Stimulated activated CD4-positive, alpha-beta T cell treated with anti-CD3 and anti-CD28 coated beads, Interleukin-4, amount 100 ng/mL, for 48 hours (primary cell): ENCODE data around the gene MYO5C.
A peak's percentile ranks its signal among the peaks of the same experiment; 100 is the strongest.

Experiments
- DNase-seq, 2 donors: peaks; one replicate each; pipeline ENCODE4 v3.0.0-alpha.2; 2020; ENCODE audit warnings: low read depth in 2 of 2

MYO5C gene, protein sequence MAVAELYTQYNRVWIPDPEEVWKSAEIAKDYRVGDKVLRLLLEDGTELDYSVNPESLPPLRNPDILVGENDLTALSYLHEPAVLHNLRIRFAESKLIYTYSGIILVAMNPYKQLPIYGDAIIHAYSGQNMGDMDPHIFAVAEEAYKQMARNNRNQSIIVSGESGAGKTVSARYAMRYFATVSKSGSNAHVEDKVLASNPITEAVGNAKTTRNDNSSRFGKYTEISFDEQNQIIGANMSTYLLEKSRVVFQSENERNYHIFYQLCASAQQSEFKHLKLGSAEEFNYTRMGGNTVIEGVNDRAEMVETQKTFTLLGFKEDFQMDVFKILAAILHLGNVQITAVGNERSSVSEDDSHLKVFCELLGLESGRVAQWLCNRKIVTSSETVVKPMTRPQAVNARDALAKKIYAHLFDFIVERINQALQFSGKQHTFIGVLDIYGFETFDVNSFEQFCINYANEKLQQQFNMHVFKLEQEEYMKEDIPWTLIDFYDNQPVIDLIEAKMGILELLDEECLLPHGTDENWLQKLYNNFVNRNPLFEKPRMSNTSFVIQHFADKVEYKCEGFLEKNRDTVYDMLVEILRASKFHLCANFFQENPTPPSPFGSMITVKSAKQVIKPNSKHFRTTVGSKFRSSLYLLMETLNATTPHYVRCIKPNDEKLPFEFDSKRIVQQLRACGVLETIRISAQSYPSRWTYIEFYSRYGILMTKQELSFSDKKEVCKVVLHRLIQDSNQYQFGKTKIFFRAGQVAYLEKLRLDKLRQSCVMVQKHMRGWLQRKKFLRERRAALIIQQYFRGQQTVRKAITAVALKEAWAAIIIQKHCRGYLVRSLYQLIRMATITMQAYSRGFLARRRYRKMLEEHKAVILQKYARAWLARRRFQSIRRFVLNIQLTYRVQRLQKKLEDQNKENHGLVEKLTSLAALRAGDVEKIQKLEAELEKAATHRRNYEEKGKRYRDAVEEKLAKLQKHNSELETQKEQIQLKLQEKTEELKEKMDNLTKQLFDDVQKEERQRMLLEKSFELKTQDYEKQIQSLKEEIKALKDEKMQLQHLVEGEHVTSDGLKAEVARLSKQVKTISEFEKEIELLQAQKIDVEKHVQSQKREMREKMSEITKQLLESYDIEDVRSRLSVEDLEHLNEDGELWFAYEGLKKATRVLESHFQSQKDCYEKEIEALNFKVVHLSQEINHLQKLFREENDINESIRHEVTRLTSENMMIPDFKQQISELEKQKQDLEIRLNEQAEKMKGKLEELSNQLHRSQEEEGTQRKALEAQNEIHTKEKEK (N-terminal part only)

DNA sequence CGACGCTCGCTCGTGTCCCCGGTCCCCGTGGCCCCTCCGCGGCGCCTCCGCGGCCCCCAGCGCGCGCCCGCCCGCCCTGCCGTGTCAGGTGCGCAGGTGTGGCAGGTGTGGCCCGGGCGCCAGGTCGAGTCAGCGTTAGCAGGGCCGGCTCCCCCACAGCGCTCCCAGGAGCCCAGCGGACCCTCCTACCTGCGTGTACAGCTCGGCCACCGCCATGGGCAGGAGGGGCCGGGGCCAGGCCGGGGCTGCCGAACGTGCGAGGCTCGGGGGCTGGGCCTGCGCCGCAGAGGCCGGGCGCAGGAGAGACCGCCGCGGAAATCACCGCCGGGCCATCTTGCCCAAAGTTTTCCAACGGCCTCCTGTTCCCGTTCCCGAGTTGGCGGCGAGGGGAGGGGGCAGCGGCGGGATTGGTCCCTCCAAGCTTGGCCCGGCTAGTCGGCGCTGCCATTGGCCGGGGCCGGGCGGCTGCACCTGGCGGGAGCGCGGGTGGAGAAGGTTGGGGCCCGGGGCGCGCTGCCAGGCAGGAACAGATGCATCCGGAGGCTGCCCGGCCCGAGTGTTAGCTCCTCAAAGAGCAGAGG lies at the start of gene MYO5C:
TSS of gene MYO5C (minus strand) at position 384 of the 581 bp plus-strand sequence. CDS start at position 216, 168 bp downstream.
- no peak for DNase-seq

DNA sequence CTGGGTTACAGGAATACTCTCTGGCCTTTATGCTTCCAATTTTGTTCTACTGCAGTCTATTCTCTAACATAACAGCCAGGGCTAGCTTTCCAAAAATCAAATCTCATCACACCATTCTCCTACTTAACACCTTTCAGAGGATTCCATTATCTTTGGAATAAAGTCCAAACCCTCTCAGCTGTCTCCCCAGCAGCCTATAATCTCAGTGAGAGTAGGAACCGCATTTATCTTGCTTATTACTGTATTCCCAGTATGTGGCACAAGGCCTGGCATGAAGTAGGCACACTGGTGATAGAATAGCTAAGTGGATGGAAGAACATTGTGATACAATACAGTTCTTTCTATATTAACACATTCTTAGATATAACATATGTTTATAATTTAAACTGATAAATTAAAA lies 49.0 kb upstream of the MYO5C start:
- DNase-seq = no peak

DNA sequence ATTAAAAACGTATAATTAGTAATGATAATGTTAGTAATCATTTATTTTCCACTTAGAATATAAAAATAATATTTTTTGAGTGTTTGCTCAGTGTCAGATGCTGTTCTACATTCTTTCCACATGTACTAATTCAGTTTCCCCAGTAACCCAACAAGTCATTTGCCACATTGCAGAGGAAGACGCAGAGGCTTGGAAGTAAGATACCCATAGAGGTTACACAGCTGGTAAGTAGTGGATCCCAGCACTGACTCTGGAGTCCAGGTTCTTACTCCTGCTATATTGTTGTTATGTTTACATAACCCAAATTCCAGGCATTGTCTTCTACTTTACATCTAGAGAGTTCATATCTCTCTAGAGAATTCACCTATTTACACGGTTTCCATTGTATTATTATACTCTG lies 48.2 kb upstream of the MYO5C start:
- no peak for DNase-seq

DNA sequence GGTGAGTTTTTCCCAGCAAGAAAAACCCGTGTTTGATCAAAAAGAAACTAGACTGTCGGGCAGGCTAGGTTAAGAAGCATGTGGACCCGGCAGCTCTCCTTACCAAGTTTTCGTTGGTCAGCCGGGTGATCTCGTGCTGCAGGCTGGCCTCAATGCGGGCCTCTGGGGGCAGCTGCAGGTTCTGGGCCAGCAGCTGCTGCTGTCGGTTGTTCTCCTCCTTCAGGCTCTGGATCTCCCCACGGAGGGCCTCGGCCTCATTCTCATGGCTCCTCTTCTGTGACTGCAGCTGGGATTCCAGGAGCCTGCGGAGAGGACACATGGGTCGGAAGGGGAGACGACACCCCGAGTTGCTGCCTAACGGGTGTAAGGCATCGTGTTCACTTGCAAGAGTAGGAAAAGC lies 44.5 kb upstream of the MYO5C start:
- no peak for DNase-seq

DNA sequence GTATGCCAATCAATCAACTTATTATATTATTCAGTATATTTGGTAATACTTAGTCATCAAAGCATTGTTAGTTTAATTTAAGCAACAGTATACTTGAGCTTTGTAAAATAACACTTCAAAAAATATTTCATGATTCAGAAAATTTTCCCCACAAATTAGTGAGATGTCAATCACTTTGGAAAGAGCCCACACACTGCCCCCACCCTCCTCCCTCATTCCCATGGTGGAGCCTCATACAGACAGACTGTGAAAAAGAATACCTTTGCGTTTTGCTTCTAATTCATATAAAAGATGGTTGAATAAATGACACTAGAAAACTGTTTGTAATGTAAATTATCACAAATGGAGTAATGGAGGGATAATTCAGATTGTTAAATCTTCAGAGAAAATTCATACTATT lies 43.3 kb upstream of the MYO5C start:
- DNase-seq = no peak

DNA sequence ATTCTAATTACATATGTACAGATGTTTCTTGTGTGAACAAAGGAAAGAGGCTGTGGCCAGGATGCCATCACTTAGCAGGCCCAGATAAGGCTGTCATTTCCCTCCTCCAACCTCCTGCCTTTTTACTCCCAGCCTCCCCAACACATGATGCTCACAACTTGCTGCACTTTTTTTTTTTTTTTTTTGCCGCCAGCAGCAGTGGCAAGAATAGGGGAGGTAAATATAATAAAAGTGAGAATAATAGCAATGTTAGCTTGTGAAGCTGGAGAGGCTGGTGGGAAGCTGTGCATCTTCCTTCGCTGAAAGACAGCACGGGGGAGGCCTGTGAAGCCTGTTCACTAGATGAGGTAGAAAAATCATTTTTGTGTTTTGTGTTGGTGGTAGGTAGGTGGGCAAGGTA lies 42.5 kb upstream of the MYO5C start:
- no peak for DNase-seq

DNA sequence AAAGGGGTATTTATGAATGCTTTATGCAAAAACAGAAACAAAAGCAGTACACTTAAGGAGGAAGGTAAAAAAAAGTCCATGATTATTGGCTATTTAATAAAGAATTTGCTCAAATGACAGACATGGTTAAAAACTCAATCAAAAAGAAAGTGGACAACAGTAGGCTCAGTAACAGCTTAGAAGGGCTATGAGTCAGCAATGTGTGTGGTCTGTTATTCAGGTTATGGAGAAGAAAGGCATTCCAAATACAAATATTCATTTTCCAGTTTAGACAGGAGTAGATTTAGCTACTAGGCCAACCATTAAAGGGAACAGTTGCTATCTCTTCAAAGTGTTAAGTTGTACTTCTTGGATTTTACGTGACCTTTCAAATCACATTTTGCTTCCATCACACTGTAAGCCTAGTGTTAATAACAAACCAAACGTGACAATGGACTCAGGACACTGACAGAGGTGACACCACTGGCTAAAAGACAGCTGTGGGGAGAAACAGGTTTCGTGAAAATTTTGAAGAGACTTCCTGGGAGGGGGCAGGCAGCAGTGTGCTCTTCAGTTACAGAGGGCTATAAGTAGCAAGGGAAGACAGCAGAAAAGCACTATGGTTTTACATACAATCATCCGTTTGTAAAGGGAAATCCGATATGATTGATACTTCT lies 41.7 kb upstream of the MYO5C start:
- DNase-seq = no peak

DNA sequence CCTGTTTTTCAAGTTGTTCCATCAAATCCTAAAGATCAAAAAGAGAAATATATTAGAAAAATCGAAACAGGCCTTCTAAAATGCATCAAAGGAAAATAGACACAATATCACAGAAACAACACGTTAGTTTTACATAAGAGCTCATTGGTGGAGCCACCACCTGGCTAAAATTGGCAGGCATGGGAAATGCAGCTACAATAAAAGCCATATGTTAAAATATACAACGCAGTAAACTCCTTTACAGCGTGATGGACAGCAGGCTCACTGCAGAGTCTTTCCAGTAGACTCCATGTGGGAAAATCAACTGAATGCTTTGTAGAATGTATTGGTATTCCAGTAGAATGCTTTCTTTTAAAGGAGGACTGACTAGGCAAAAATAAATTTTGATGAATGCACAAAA lies 40.9 kb upstream of the MYO5C start:
- no peak for DNase-seq

DNA sequence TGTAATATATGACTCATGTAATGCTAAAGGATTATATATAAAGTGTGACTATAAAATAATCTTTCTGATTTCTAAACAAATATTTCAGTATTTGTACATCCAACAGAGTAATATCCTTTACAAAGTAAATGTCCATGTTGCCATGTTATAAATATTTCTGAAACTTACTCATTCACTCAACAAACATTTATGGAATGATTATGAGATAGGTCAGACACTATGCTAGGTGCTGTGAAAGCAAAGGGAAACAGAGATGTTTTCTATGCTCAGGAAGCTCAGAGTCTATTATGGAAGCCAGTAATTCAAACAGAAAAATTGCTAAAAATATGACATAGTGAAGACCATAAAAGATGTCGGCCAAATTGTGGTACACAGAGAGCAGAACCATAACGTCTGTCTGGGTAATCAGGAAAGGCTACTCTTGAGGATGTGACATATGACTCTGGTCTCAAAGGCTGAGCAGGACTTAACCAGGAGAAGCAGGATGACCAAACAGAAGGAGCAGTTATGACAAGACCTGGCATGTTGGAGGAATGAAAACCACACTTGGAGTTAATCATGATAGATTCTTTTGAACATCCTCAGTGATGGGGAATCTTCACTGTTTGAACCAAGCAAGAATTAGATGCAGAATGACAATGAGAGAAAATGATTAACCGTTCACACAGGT lies 39.0 kb upstream of the MYO5C start:
- DNase-seq = no peak

DNA sequence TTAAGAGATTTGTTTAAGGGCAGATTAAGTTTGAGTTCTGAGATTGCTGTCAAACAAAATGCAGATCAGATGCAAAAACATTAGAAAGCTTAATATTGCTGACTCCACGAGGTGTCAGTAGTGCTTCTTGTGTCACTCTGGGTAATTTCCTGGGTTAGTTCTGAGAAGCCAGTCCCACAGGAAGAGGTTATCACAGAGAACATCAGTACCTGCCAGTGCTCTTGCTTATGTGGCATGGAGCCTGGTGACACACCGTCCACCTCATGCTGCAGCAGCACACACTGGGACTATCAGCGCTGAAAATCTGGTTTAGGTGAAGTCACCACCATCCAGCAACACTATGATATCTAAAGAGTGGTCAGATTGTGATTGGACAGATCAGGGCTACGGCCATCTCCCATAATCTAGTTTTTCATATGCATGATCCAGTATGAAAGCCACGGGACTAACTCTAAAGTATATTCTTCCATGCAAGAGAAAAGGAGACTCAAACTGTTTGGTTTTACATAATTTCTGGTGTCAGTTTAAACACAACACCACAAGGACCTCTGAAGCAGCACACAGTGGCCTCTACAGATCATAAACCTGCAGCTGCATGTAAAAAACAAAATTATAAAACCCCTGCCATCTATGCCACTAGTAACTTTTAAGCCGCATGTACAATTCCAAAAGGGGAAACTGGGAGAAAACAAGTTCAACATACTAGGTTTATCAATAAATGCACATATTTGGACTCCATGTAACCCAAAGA lies 36.1 kb upstream of the MYO5C start:
- peak; percentile 12 to 30 for DNase-seq

DNA sequence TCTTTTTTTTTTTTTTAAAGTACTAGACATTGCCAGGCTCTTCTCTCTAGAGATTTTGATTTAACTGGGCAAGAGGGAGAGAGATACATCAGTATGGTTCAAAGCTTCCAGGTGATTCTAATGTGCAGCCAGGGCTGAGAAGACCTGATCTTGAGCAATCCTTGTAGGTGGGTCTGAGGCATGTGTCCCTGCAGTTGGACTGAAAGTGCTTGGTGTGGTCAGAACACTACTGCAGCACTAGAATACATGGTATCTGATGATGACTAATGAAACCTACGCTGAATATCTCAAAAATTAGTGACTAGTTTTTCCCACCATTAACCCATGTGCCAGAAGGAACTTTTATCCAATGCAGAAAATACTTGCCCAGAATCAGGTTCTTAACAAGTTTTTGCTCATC lies 34.4 kb upstream of the MYO5C start:
- no peak for DNase-seq

DNA sequence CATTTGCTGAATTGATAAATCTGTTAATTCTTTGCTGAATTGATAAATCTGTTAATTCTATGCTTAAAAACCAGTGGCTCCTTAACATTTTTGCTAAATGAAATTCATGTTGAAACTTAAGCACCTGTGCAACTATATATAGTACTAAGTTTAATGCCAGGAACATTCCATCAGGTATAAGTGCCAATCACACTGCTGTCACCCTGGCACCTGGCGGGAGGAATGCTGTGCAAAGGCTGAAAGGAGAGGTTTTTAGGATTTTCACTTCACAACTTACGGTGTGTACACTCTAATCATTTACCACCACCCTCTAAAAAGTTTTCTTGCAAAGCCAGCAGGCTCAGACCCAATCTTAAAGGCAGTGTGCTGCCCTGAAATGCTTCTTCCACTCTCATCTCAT lies 33.5 kb upstream of the MYO5C start:
- DNase-seq = no peak

DNA sequence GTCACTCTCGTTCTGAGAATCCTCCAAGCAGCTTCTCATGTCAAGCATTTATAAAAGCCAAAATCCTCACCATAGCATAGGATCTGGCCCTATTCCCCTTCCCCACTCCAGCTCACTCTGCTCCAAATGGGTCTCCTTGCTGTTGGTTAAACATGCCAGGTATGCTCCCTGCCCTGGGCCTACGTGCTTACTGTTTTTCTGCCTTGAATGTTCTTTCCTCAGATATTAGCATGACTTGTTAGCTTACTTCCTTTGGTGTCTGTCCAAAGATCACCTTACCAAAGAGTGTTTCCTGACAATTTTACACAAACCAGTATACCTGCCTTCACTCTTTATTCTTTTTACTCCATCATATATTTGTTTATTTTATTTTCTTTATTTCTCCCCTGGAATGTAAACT lies 33.1 kb upstream of the MYO5C start:
- DNase-seq = no peak

DNA sequence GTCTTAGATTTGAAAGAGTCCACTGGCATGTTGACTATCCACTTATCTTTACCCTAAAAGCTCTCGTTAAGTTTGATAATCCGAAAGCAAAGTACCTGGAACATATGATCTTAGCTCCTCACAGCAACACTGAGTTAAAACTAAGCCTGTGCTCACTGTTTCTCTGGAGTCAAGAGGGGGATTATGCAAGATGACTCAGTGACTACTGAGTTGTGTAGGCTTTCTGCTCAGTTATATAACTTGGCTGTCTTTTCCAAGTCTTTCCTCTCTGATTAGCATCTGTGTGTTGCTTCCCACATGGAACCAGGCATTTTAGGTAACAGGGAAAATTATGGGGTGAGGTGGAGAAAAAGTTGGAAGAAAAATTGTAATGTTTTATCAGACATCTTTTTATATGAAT lies 31.2 kb upstream of the MYO5C start:
- DNase-seq = no peak

DNA sequence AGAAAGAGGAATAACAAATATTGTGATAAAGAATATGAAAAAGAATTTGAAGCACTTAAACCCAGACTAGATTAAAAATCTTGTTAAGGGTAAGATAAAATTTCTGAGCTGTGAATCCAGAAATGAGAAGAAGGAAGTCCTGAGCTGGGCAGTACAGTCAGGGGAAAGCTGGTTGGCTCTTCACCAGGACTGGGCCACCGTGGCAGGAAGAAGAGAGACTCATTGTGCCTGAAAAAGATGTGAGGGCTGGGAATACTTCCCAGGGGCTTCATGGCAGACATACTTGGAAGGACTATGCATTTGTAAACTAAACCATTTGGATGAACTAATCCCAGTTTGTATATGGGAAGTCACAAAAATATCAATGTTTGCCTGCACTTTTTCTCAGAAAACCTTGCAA lies 28.5 kb upstream of the MYO5C start:
- no peak for DNase-seq

DNA sequence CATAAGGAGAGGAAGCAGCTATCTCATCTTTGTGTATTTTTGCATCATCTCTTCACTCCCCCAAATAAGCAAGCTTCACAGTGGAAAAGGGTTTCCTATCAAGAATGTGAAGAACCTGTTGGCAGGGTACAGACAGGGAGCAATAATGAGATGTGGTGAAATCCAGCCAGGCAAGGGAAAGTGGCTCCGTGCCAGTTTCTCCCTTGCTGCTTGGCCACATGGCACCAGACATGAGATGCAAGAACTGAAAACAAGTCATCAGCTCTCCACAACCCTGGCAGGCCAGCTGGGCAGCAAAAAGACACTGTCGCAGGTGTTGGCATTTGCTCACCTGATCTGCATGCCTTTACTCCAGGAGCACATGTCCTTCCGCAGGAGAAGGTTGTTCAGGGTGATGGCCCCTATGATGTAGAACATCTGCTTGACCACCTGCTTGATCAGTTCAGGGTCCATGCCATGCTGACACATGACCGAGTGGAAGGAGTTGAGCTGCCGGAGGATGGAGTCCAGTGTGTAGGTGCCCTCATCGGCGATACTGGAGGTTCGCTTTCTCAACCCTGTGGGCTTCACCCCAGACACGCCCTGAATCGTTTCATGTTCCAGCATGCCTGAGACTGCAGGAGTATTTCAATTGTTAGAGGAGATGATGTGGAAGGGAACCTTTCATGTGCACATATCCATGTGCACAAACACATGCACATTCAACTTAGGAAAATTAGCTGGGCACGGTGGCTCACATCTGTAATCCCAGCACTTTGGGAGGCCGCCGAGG lies 23.3 kb upstream of the MYO5C start:
- no peak for DNase-seq

DNA sequence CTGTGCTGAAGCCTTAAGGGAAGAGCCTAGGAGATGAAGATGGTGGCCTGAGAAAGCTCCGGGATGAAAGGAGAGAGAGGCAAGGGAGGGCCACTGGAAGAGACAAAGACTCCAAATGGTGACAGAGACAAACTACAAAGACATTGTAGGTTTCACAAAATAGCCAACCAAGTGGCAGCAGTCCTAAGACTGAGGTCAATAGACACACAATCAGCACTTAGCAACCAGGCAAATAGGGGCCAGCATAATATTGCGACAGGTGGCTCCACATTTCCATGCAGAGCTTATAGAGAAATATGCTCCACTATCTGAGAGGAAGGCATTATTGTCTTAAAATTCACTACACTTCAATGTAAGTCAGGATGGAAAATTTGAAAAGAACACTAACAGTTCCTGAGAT lies 22.1 kb upstream of the MYO5C start:
- DNase-seq = no peak

DNA sequence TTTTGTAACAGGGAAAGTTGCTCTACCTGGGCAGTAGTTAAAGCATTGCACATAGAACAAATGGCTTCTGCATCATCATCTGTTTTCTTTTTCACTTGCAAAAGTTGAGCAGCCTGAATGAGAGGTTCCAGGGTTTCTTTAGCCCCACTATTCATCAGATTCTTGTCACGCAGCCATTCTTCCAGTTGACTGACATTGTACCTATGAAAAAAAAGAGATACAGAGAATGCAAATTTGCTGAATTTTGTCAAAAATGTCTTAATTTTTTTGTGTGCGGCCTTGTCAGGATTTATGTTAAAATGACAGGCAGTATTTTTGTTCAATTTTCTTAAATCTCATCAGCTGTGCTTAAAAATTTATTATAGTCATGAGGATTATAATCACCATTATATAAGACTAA lies 21.4 kb upstream of the MYO5C start:
- no peak for DNase-seq

DNA sequence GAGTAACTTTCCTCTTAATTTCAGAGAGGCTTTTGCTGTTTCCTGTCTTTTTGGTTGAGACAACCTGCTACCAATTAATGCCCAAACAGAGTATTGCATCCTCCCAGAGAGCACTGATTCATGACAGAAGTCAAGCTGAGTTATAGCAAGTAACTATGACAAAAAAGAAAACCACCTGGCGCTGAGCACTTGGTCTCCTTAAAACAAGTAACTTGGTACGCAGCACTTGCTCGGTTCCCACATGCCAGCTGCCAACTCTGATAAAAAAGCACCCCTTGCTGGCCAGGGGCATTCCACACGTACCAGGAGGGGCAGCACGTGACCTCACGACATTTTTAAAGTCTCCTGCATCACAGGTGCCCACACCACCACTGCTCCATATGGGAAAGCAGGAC lies 13.5 kb upstream of the MYO5C start:
- no peak for DNase-seq
